ENCODE data around the gene SERGEF.
A peak's percentile ranks its signal among the peaks of the same experiment; 100 is the strongest.

The SERGEF gene

DNA sequence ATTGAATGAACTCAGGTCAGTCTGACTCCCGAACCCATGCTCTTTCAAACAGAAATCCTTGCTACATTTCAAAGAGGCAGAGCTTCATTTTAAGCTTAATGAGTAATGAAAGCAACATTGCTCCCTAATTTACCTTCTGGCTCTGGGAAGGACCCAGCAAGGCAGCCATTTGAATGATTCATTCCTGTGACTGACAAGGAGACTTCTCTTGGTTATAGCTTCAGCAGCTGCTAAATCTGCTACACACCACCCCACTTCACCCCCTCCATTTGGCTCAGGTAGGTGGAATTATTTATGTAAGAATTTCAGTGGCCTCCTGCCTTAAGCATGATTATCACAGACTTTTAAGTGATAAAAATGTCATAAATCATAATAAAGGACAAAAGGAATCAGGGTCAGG is 160.6 kb downstream of the SERGEF start:
- DNase-seq: no peak

DNA sequence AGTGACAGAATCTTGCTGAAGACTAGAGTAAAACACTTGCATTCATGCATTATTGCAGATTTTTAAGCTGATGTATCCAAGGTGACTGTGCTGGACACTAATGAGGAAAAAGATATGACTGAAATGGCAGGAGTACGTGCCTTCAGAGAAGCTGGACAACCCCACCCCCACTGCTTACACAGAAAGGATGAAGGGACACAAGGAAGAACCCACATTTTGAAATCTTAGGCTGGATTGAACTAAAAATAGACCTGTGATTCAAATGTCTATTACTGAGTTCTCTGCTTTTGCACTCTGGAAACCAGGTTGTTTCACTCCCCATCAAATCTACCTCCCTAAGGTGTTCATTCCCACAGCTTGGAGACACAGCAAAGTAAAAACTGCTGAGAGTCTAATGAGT is 161.2 kb downstream of the SERGEF start:
- no peak for DNase-seq

DNA sequence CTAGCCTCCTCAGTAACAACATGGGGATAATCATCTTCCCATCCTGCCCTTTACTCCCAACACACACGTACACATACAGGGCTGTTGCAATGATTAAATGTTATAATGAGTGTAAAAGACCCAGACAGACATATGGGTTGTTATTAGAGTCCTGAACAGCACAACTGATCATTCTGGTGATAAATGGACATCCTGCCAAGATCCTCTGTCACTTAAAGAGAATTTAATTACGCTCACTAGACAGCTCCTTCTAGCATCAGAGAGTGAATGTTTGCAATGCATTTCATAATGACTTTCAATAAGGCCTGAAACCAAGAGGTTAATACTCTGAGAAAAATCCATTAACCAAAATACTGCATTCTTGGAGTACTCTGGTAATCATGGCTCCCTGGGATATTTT is 162.5 kb downstream of the SERGEF start:
- DNase-seq: no peak

DNA sequence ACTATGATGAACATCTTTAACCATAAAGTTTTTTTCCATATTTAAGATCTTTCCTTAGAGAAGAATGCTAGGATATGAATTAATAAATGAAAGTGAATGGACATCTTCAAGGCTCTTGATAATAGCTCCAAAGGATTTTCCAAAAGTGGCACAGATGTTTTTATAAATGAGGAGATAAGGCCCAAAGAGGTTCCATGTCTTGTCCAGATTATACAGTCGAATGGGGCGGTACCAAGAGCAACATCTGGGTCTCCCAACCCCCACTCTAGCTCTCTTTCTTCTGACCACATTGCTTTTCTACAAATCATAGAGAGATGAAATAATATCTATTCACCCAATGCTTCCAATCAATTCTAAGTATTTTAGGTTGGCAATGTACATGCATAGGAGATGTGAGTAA is 164.1 kb downstream of the SERGEF start:
- DNase-seq: no peak

DNA sequence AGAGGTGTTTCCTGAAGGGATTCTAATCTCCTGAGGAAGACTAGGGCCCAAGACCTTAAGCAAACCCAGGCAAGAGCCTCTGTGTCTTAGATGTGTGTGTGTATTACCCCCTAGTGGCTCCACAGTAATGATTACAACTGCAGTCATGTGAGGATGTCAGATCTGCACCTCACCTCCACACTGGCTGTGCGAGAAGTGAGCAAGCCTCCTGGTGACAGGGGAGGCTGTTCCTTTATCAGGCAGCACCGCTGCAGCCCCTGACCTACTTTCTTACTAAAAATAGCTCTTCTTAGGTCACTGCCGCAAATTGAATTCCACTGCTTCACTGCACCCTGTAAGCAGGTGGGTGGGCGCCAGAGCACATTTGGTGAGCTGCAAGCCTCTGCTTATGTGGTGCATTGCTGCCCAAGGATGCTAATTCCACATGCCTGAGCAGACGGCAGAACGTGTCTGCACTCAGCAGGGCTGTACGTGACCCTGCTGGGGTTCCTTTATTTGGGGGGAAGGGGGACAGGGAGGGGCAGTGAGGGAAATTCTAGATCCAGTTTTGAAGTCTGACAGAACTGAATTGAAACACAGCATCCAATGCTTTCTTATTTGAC is 165.9 kb downstream of the SERGEF start:
- DNase-seq: no peak

DNA sequence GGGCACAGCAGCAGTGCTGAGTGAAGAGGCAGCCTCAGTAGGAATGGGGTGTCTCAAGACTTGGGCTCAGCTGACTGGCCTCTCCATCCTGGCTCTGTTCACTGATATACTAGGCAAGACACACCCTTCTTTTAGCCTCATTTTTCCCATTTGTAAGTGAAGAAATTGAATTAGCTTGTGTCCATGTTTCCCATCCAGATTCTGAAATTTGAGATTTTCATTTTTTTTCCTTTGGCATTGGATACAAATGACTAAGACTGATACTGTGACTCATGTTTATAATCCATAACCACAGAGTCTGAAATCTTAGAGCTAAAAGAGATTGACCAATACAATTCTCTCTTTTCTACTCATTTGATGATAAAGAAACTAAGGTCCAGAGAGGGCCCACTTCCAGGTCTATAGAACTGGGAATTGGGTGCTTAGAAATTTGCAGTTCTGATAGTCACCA is 167.4 kb downstream of the SERGEF start:
- DNase-seq: peak; percentile 42

DNA sequence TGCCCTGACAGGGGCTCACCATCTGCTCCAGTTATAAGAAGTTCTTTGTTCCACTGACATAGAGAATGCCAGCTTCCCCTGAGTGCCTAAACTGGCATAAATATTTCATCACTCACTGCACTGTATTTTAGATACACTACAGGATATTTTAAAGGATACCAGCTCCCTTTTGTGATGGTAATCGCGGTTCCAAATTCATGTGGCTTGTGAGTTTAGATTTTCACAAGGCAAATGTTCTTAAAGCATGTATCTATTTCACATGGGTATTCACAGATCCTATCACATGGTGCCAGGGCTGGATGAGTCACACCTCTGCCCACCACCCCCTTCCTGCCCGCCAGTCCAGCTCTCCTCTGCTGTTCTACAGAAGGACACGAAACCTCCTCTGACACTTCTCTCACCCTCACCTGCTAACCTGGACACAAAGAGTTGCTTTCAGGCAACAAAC is 172.7 kb downstream of the SERGEF start:
- DNase-seq: no peak

- DNase-seq: no peak
Measured at GRCh38 chr11:17839450-17839849, 173.4 kb downstream of the SERGEF start.

- no peak for DNase-seq
Measured at GRCh38 chr11:17838102-17838501, 174.7 kb downstream of the SERGEF start.

DNA sequence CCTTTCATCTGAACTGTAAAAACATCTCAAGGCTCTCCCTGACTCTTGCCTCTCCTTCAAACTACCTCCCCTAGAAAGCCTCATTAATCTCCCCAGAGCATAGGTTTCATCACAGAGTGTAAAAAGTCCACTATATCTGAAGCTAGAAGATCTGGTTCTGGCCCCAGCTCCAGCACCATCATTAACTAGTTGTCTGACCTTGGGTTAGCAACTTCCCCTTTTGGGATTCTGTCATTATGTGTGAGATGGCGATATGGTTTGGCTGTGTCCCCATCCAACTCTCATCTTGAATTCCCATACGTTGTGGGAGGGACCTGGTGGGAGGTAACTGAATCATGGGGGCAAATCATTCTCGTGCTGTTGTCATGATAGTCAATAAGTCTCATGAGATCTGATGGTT is 181.0 kb downstream of the SERGEF start:
- no peak for DNase-seq

GRCh38 chr11:17831228-17831627 is 181.6 kb downstream of the SERGEF start:
- no peak for DNase-seq

GRCh38 chr11:17828311-17828751 is 184.5 kb downstream of the SERGEF start:
- DNase-seq: no peak

DNA sequence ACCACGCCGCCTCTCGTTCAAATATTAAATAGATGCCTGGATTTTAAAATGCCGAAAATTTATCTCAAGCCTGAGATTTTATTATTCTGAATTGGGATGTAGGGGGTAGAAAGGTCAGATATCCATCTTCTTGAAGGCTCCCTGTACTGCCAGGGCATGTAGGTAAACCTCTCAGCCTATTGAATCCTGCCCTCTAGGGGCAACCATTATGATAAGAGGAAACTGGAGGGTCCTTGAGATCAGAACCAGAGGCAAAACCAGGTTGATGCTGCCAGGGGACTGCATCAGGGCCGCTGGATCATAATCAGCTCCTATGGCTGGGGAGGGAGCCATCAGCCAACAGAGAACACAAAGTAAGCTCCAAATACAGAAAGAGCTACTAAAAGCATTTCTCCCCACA is 185.8 kb downstream of the SERGEF start:
- DNase-seq: no peak

DNA sequence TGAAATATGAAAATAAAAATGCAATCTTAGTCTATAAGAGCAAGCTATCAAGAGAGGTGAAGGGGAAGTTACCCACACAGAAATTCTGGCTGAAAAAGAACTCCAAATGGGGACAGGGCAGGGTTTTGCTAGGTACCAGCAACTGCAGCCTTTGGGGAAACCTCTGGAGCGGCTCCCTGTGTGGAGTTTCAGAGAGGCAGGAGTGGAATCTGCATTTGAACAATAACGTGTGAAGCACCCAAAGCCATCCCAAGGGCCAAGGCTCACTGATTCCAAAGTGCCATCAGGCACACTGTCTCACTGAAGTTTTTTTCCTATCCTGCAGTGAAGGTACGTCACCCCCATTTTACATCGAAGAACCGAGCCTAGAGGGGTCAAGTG is 190.5 kb downstream of the SERGEF start:
- DNase-seq: no peak

DNA sequence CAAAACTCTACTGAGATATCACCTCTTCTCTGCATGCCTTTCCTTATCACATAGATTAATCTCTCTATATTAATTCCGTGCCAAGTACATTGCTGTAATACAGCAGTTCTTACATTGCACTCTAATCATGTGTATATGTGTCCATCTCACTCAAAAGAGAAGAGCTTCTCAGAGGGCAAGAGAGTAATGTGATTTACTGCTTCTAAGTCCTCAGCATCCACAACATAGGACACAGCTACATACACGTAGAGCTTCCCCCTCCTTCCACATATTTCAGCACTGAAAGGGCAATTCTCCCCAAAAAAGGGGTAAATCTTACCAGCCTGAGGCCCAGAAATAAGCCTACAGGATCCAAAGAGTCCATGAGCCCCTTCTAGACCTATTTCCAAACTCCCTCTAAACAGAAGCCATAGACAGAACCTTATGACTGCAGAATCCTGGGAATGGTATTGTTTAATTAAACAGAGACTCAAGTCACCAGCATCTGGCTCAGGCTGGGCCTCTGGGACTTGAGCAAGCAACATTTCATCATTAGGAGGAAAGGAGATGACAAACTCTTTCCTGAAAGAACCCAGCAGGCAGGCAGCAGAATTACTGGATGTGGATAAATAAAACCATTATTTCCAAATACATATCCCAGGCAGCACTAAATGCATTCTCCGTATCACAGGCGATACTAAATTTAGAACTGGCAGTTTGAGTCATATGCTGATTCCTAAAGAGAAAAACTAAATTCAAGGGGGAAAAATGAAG is 191.0 kb downstream of the SERGEF start:
- no peak for DNase-seq

GRCh38 chr11:17816232-17816931 is 196.5 kb downstream of the SERGEF start:
- no peak for DNase-seq

DNA sequence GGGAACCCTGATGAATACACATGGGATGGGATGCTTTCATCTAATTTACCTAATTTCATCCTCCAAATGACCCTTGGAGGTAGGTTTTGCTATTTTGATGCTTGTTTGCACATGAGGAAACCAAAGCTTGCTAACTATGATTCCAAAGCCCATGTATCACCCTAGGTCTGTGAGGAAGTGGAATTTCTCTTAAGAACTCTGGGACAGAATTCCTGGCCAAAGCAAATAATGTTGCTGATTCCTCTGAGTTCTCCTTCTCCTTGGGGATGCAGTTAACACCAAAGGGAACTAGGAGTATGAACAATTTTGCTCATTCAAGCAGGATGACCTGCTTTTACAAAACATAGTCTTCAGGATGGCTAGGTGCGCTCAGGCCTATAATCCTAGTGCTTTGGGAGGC is 198.3 kb downstream of the SERGEF start:
- no peak for DNase-seq

GRCh38 chr11:17813391-17814059 is 199.3 kb downstream of the SERGEF start:
- DNase-seq: peak; percentile 74

DNA sequence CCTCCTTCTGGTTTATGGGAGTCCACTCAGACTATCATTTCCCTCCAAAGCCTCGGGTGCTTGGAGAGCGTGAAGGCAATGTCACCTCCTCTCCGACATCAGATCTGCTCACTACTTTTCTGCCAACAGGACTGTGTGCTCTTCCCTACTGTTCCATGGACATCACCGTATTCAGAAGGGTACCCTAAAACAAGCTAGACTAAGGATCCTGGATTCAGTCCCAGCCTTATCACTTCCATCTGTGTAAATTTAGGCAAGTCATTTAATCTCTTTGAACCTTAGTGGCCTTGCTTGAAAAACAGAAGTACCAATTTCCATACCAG is 200.0 kb downstream of the SERGEF start:
- no peak for DNase-seq

GRCh38 chr11:17812091-17812864 is 200.6 kb downstream of the SERGEF start:
- peak; percentile 57 for DNase-seq

GRCh38 chr11:17811352-17811751 is 201.5 kb downstream of the SERGEF start:
- no peak for DNase-seq

DNA sequence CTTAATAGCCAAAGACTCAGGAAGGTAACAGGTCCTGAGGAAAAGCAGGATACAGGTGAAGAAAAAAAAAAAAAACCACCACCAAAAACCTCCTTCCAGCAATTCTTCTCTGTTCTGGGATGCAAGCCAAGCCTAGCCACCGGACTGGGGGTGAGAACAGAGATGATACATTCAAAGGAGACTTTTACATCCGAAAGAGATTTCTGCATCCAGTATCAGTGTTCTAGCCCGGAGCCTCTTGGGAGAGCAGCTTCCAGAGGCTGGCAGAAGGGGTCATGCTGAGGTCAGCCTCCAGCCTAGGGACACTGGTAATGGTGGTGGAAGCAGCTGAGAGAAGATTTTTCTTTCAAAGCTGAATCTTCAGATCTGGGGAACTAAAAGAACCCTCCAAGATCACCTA is 202.1 kb downstream of the SERGEF start:
- peak; percentile 75 for DNase-seq

DNA sequence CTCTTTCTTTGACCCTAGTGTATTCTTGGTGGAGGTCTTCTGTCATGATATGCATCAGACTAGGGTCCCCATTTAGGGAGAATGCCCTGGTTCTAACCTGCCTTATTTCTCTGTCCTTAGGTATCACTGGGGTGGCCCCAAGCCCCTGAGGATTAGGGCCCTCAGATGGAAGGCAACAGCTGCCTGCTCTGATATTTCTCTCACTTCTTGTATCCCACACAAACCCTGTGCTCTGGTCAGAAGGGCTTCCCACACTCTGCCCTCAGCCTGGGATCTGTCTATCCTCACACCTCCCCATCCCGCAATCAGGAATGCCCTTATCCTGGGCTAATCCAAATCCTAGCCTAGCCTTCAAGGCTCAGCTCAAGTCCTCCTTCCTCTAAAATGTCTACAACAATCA is 202.8 kb downstream of the SERGEF start:
- no peak for DNase-seq
